Osteocyte (in vitro differentiated cells): Measurements from ENCODE around the gene CCDC186. TPM values are rescaled to one million over a fixed set of nuclear protein-coding genes. Genes with fewer than 3 reads are reported as not detected.

Source experiments
- DNase-seq: peaks from one replicate; pipeline ENCODE4 v3.0.0; 2021; ENCODE audit warnings: mixed read lengths; ENCODE audit not compliant: unreplicated experiment; ENCODE audit errors: extremely low spot score
- H3K27ac Mint-ChIP-seq: one replicate; pipeline ENCODE4 v1.8.0; 2021; ENCODE audit warnings: mild to moderate bottlenecking, mixed read lengths; ENCODE audit not compliant: unreplicated experiment
- H3K27me3 Mint-ChIP-seq: one replicate; pipeline ENCODE4 v1.8.0; 2021; ENCODE audit warnings: mixed read lengths; ENCODE audit not compliant: unreplicated experiment
- H3K36me3 Mint-ChIP-seq: one replicate; pipeline ENCODE4 v1.8.0; 2021; ENCODE audit warnings: mixed read lengths; ENCODE audit not compliant: unreplicated experiment
- H3K4me1 Mint-ChIP-seq: one replicate; pipeline ENCODE4 v1.8.0; 2021; ENCODE audit warnings: mixed read lengths; ENCODE audit not compliant: unreplicated experiment
- H3K4me3 Mint-ChIP-seq: one replicate; pipeline ENCODE4 v1.8.0; 2021; ENCODE audit warnings: mild to moderate bottlenecking, moderate library complexity, mixed read lengths; ENCODE audit not compliant: unreplicated experiment
- H3K9me3 Mint-ChIP-seq: one replicate; pipeline ENCODE4 v1.8.0; 2021; ENCODE audit warnings: mixed read lengths; ENCODE audit not compliant: unreplicated experiment
- total RNA-seq: library from RNA; stranded (reverse); gene quantifications from 2 replicates; pipeline ENCODE4 v1.2.1, GENCODE V29; 2021
- TF ChIP-seq, protein P1 (sequence below): fragments of 200-600 bp; sonication (generic); IDR thresholded peaks from 2 replicates; pipeline ENCODE4 v1.5.0; 2021; ENCODE audit warnings: antibody characterized with exemption, mild to moderate bottlenecking, moderate library complexity

Gene CCDC186
- total RNA-seq, 1 donor from 2014 or later, result 23.8 TPM

DNA sequence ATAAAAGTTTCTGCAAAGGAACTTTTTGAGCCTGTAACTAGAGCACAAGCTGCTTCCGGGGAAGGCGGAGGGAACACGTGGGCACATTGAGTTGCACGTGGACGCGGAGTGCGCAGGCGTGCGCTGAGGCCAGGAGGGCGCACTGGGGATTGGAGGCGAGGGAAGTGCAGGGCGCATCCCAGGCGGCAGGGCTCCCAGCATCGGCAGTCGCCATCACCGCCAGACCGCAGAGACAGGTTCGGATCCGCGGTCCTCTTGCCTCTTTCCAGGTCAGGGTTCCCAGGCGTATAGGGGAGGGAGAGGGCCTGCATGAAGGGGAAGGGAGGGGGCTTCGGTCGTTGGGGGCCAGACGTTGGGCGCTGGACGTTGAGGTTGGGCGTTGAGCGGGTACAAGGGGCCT is 5.1 kb upstream of the CCDC186 start, which contains the start of gene TDRD1:
Gene TDRD1 (plus strand): TSS at position 206 of the 400 bp plus-strand sequence. CDS start 8,479 bp downstream, outside the sequence.
- TF ChIP-seq, protein P1, sequence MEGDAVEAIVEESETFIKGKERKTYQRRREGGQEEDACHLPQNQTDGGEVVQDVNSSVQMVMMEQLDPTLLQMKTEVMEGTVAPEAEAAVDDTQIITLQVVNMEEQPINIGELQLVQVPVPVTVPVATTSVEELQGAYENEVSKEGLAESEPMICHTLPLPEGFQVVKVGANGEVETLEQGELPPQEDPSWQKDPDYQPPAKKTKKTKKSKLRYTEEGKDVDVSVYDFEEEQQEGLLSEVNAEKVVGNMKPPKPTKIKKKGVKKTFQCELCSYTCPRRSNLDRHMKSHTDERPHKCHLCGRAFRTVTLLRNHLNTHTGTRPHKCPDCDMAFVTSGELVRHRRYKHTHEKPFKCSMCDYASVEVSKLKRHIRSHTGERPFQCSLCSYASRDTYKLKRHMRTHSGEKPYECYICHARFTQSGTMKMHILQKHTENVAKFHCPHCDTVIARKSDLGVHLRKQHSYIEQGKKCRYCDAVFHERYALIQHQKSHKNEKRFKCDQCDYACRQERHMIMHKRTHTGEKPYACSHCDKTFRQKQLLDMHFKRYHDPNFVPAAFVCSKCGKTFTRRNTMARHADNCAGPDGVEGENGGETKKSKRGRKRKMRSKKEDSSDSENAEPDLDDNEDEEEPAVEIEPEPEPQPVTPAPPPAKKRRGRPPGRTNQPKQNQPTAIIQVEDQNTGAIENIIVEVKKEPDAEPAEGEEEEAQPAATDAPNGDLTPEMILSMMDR, result no peak
- no peaks in the 10 kb centered on the region for H3K36me3 Mint-ChIP-seq
- H3K27me3 Mint-ChIP-seq, result peaks cover 2% of the 10 kb centered on the region
- no peaks in the 10 kb centered on the region for H3K9me3 Mint-ChIP-seq
- DNase-seq, result no peak
- no peak within 1 kb of the TSS for H3K4me3 Mint-ChIP-seq
- peaks cover 21% of the 10 kb centered on the region for H3K4me1 Mint-ChIP-seq
- H3K27ac Mint-ChIP-seq, result no peak within 1 kb of the TSS

DNA sequence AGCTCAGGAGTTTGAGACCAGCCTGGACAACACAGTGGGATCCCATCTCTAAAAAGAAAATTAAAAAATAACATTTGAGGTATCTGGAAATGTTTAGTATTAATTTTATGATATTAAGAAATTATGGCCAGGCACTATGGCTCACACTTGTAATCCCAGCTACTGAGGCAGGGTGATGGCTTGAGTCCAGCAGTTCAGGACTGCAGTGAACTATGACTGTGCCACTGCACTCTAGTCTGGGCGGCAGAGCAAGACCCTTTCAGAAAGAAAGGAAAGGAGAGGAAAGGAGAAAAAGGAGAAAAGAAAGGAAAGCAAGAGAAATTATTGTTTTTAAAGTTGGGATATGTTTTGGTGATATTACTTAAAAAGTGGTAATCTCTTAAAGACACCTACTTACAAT is 2.5 kb upstream of the CCDC186 start:
- no peak overlapping the region for H3K4me3 Mint-ChIP-seq
- TF ChIP-seq, protein P1, result no peak
- peaks cover 39% of the 10 kb centered on the region for H3K4me1 Mint-ChIP-seq
- DNase-seq, result no peak
- H3K9me3 Mint-ChIP-seq, result no peaks in the 10 kb centered on the region
- peaks cover 2% of the 10 kb centered on the region for H3K27me3 Mint-ChIP-seq
- peaks cover 3% of the 10 kb centered on the region for H3K36me3 Mint-ChIP-seq
- H3K27ac Mint-ChIP-seq, result no peak overlapping the region

DNA sequence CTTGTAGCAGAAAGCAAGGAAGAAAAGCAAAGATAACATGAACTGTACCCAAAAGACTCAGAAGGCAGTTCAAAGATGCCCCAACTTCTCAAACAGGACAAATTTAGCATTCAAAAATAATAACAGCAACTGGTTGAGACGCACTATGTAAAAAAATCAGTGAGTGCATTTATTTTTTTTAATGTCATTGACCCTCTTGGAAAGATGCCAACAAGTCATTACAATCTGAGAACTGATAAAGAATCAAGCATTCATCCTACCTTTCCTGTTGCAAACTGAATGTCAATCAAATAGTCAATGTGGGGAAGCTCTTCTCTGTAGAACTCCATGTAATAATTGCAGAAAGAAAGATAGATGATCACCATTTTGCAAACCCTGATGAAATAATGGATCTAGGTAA is 1.7 kb upstream of the CCDC186 start:
- TF ChIP-seq, protein P1, result no peak
- no peak for DNase-seq
- no peak overlapping the region for H3K27ac Mint-ChIP-seq
- H3K36me3 Mint-ChIP-seq, result peaks cover 3% of the 10 kb centered on the region
- peaks cover 2% of the 10 kb centered on the region for H3K27me3 Mint-ChIP-seq
- peaks cover 40% of the 10 kb centered on the region for H3K4me1 Mint-ChIP-seq
- no peak overlapping the region for H3K4me3 Mint-ChIP-seq
- no peaks in the 10 kb centered on the region for H3K9me3 Mint-ChIP-seq

DNA sequence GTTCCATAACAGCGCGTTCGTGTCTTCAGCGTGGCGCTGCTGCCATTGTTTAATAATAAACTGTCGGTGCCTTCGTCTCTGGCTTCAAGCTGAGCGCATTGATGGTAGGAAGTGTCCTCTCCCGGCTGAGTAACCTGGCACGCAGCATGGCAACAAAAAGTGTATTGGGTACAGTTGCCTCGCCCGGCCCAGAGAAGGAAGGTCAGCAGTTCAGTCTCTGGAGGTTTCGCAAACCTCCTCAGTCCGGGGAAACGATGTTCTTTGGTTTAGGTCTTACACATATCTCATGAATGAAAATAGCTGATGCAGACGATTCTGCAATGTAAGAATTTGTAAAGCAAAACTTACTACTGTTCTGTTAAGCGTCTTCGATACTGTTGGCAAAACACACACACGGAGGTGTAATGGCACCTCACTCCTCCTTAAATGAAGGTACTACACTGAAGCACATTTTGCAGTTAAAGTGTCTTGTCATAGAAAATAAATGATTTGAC is 739 bp upstream of the CCDC186 start:
- no peak for DNase-seq
- H3K36me3 Mint-ChIP-seq, result peaks cover 3% of the 10 kb centered on the region
- H3K4me1 Mint-ChIP-seq, result peaks cover 35% of the 10 kb centered on the region
- peak overlapping the region; percentile 100 for H3K4me3 Mint-ChIP-seq
- H3K27me3 Mint-ChIP-seq, result peaks cover 2% of the 10 kb centered on the region
- H3K27ac Mint-ChIP-seq, result peak overlapping the region; percentile 81
- no peaks in the 10 kb centered on the region for H3K9me3 Mint-ChIP-seq
- TF ChIP-seq, protein P1, result no peak

DNA sequence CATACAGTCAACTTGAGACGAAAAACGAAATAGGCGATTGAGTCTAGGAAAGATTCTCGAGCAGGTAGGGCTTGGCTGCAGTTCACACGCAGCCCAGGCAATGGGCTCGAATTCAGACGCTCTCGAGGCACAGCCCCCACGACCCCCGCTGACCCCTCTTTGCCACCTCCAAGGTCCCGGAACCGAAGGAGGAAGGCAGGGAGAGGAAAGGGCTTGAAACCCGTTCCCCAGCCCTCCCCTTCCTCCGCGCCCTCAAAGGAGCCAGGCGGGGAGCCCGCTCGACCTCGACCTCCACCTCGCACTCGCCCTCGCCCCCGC is 441 bp downstream of the CCDC186 start:
- DNase-seq, result no peak
- TF ChIP-seq, protein P1, result no peak
- peak overlapping the region; percentile 100 for H3K4me3 Mint-ChIP-seq
- H3K27ac Mint-ChIP-seq, result peak overlapping the region; percentile 98
- peaks cover 29% of the 10 kb centered on the region for H3K4me1 Mint-ChIP-seq
- peaks cover 4% of the 10 kb centered on the region for H3K9me3 Mint-ChIP-seq
- H3K27me3 Mint-ChIP-seq, result peaks cover 2% of the 10 kb centered on the region
- H3K36me3 Mint-ChIP-seq, result peaks cover 7% of the 10 kb centered on the region
